ENCODE data around the gene PGM3.
A peak's percentile ranks its signal among the peaks of the same experiment; 100 is the strongest.

PGM3 gene

DNA sequence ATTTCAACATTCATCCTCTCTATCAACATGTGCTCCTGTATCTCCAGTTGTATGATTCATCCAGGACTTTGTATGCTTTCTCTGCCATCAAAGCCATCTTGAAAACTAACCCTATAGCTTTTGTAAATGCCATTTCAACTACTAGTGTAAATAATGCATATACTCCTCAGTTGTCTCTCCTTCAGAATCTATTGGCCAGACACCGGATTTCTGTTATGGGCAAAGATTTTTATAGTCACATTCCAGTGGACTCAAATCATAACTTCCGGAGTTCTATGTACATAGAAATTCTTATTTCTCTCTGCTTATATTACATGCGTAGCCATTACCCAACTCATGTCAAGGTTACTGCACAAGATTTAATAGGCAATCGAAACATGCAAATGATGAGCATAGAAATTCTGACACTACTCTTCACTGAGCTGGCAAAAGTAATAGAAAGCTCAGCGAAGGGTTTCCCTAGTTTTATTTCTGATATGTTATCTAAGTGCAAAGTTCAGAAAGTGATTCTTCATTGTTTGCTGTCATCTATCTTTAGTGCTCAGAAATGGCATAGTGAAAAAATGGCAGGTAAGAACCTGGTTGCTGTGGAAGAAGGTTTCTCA lies 54.8 kb downstream of the PGM3 start:
- Histone ChIP-seq H3K27ac (ENCODE audit: low read length) (no peak overlapping the region), H3K4me1 (ENCODE audit: insufficient read depth, low read length) (no peaks in the 10 kb centered on the region), H3K4me3 (ENCODE audit: low read length) (no peak overlapping the region), H3K36me3 (ENCODE audit: insufficient read depth, low read depth, low read length) (peaks cover 79% of the 10 kb centered on the region), H3K27me3 (ENCODE audit: insufficient read depth, low read length) (no peaks in the 10 kb centered on the region), H3K9me3 (ENCODE audit: insufficient read depth, low read depth, low read length) (no peaks in the 10 kb centered on the region), H3K9ac (ENCODE audit: low read depth, low read length) (no peak overlapping the region)

DNA sequence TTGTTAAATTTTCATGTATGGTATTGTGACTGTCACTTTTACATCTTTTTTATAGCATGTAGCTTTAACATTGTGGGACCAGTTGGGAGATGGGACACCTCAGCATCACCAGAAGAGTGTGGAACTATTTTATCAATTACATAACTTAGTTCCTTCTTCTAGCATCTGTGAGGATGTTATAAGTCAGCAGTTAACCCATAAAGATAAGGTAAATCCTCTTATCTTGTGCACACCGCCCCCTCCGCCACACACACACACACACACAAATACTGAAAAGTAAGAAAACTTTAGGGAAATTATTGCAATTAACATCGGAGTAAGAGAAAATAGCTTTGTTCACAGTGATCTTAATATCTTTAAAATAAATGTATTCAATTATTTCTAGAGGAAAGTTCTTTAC lies 60.9 kb downstream of the PGM3 start:
- Histone ChIP-seq H3K27ac (ENCODE audit: low read length) (no peak overlapping the region), H3K36me3 (ENCODE audit: insufficient read depth, low read depth, low read length) (peaks cover 87% of the 10 kb centered on the region), H3K4me1 (ENCODE audit: insufficient read depth, low read length) (peaks cover 3% of the 10 kb centered on the region), H3K4me3 (ENCODE audit: low read length) (no peak overlapping the region), H3K9me3 (ENCODE audit: insufficient read depth, low read depth, low read length) (no peaks in the 10 kb centered on the region), H3K27me3 (ENCODE audit: insufficient read depth, low read length) (no peaks in the 10 kb centered on the region), H3K9ac (ENCODE audit: low read depth, low read length) (no peak overlapping the region)

- H3K27me3 ChIP-seq (ENCODE audit: insufficient read depth, low read length) = no peaks in the 10 kb centered on the region
- H3K9ac ChIP-seq (ENCODE audit: low read depth, low read length) = no peak overlapping the region
- H3K4me1 ChIP-seq (ENCODE audit: insufficient read depth, low read length) = peaks cover 11% of the 10 kb centered on the region
- peaks cover 95% of the 10 kb centered on the region for H3K36me3 ChIP-seq (ENCODE audit: insufficient read depth, low read depth, low read length)
- H3K27ac ChIP-seq (ENCODE audit: low read length) = no peak overlapping the region
- H3K9me3 ChIP-seq (ENCODE audit: insufficient read depth, low read depth, low read length) = no peaks in the 10 kb centered on the region
- no peak overlapping the region for H3K4me3 ChIP-seq (ENCODE audit: low read length)
Observed at GRCh38 chr6:83127976-83128375, 65.1 kb downstream of the PGM3 start.

DNA sequence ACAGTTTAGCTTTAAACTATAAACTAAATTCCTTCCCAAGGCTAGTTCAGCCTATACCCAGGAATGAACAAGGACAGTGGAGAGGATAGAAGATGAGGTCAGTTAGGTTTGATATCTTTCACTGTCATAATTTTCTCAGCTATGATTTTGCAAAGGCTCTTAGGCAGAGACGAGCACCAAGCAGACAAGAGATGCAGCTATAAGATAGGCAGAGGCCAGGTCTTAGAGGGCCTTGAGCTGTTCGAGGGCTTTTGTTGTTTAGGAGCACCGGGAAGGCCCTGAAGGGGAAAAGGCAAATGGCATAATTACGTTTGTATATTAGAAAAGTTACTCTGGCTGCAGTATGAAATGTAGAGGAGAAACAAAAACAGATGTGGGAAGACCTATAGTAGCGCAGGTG lies 65.8 kb downstream of the PGM3 start:
- no peak overlapping the region for H3K4me3 ChIP-seq (ENCODE audit: low read length)
- H3K27ac ChIP-seq (ENCODE audit: low read length) = no peak overlapping the region
- H3K36me3 ChIP-seq (ENCODE audit: insufficient read depth, low read depth, low read length) = peaks cover 94% of the 10 kb centered on the region
- H3K9ac ChIP-seq (ENCODE audit: low read depth, low read length) = no peak overlapping the region
- H3K4me1 ChIP-seq (ENCODE audit: insufficient read depth, low read length) = peaks cover 11% of the 10 kb centered on the region
- no peaks in the 10 kb centered on the region for H3K27me3 ChIP-seq (ENCODE audit: insufficient read depth, low read length)
- H3K9me3 ChIP-seq (ENCODE audit: insufficient read depth, low read depth, low read length) = no peaks in the 10 kb centered on the region

DNA sequence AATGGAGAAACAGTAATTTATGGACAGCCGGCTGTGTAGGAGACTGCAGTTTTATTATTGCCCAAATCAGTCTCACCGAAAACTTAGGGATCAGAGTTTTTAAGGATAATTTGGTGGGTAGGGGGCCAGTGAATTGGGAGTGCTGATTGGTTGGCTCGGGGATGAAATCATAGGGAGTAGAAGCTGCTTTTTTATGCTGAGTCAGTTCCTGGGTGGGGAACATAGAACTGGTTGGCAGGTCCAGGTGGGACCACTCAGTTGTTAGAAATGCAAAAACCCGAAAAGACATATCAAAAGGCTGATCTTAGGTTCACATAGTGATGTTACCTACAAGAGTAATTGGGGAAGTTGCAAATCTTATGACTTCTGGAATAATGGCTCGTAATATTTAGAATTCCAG lies 66.3 kb downstream of the PGM3 start:
- H3K27me3 ChIP-seq (ENCODE audit: insufficient read depth, low read length) = no peaks in the 10 kb centered on the region
- no peak overlapping the region for H3K9ac ChIP-seq (ENCODE audit: low read depth, low read length)
- H3K4me3 ChIP-seq (ENCODE audit: low read length) = no peak overlapping the region
- peaks cover 94% of the 10 kb centered on the region for H3K36me3 ChIP-seq (ENCODE audit: insufficient read depth, low read depth, low read length)
- peaks cover 11% of the 10 kb centered on the region for H3K4me1 ChIP-seq (ENCODE audit: insufficient read depth, low read length)
- peak overlapping the region; percentile 70 for H3K27ac ChIP-seq (ENCODE audit: low read length)
- no peaks in the 10 kb centered on the region for H3K9me3 ChIP-seq (ENCODE audit: insufficient read depth, low read depth, low read length)

- H3K9ac ChIP-seq (ENCODE audit: low read depth, low read length) = no peak overlapping the region
- H3K36me3 ChIP-seq (ENCODE audit: insufficient read depth, low read depth, low read length) = peaks cover 91% of the 10 kb centered on the region
- peaks cover 11% of the 10 kb centered on the region for H3K4me1 ChIP-seq (ENCODE audit: insufficient read depth, low read length)
- H3K4me3 ChIP-seq (ENCODE audit: low read length) = no peak overlapping the region
- no peaks in the 10 kb centered on the region for H3K9me3 ChIP-seq (ENCODE audit: insufficient read depth, low read depth, low read length)
- peak overlapping the region; percentile 70 for H3K27ac ChIP-seq (ENCODE audit: low read length)
- no peaks in the 10 kb centered on the region for H3K27me3 ChIP-seq (ENCODE audit: insufficient read depth, low read length)
Observed at GRCh38 chr6:83126223-83126622, 66.8 kb downstream of the PGM3 start.

GRCh38 chr6:83125425-83125824 lies 67.6 kb downstream of the PGM3 start:
- H3K27ac ChIP-seq (ENCODE audit: low read length) = no peak overlapping the region
- H3K4me1 ChIP-seq (ENCODE audit: insufficient read depth, low read length) = peaks cover 11% of the 10 kb centered on the region
- H3K9ac ChIP-seq (ENCODE audit: low read depth, low read length) = no peak overlapping the region
- no peaks in the 10 kb centered on the region for H3K27me3 ChIP-seq (ENCODE audit: insufficient read depth, low read length)
- H3K4me3 ChIP-seq (ENCODE audit: low read length) = no peak overlapping the region
- peaks cover 89% of the 10 kb centered on the region for H3K36me3 ChIP-seq (ENCODE audit: insufficient read depth, low read depth, low read length)
- H3K9me3 ChIP-seq (ENCODE audit: insufficient read depth, low read depth, low read length) = no peaks in the 10 kb centered on the region

GRCh38 chr6:83124553-83124952 lies 68.5 kb downstream of the PGM3 start:
- no peaks in the 10 kb centered on the region for H3K9me3 ChIP-seq (ENCODE audit: insufficient read depth, low read depth, low read length)
- peaks cover 11% of the 10 kb centered on the region for H3K4me1 ChIP-seq (ENCODE audit: insufficient read depth, low read length)
- H3K4me3 ChIP-seq (ENCODE audit: low read length) = no peak overlapping the region
- no peak overlapping the region for H3K27ac ChIP-seq (ENCODE audit: low read length)
- H3K27me3 ChIP-seq (ENCODE audit: insufficient read depth, low read length) = no peaks in the 10 kb centered on the region
- peaks cover 83% of the 10 kb centered on the region for H3K36me3 ChIP-seq (ENCODE audit: insufficient read depth, low read depth, low read length)
- H3K9ac ChIP-seq (ENCODE audit: low read depth, low read length) = no peak overlapping the region

GRCh38 chr6:83119742-83120300 lies 73.2 kb downstream of the PGM3 start:
- H3K27ac ChIP-seq (ENCODE audit: low read length) = no peak overlapping the region
- no peak overlapping the region for H3K4me3 ChIP-seq (ENCODE audit: low read length)
- H3K4me1 ChIP-seq (ENCODE audit: insufficient read depth, low read length) = no peaks in the 10 kb centered on the region
- H3K9ac ChIP-seq (ENCODE audit: low read depth, low read length) = no peak overlapping the region
- no peaks in the 10 kb centered on the region for H3K9me3 ChIP-seq (ENCODE audit: insufficient read depth, low read depth, low read length)
- H3K36me3 ChIP-seq (ENCODE audit: insufficient read depth, low read depth, low read length) = peaks cover 36% of the 10 kb centered on the region
- no peaks in the 10 kb centered on the region for H3K27me3 ChIP-seq (ENCODE audit: insufficient read depth, low read length)

DNA sequence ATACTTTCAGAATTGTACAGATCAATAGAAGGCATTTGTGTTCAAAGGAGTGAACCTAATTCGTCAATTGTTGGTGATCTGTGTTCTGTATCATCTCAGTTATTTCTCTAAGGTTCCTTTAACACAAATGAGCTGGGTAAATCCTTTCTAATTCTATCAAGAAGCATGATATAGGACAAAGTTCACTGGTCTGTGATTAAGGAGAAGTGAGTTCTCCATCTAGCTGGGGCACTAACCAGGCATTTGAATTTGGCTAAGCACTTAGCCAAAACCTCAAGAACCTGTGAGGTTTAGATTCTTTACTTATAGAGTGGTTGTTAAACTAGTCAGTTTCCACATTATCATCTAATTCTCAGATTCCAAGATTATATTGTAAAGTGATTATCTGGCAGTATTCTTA lies 75.3 kb downstream of the PGM3 start:
- no peak overlapping the region for H3K27ac ChIP-seq (ENCODE audit: low read length)
- no peak overlapping the region for H3K9ac ChIP-seq (ENCODE audit: low read depth, low read length)
- peaks cover 18% of the 10 kb centered on the region for H3K36me3 ChIP-seq (ENCODE audit: insufficient read depth, low read depth, low read length)
- H3K9me3 ChIP-seq (ENCODE audit: insufficient read depth, low read depth, low read length) = no peaks in the 10 kb centered on the region
- H3K27me3 ChIP-seq (ENCODE audit: insufficient read depth, low read length) = no peaks in the 10 kb centered on the region
- no peak overlapping the region for H3K4me3 ChIP-seq (ENCODE audit: low read length)
- H3K4me1 ChIP-seq (ENCODE audit: insufficient read depth, low read length) = no peaks in the 10 kb centered on the region
